HG03457 (cell line): ENCODE data around the gene PPP3CA.

ENCODE experiments used
- ATAC-seq: cut with Tn5 transposase; IDR thresholded peaks from one replicate; pipeline ENCODE4 v1.9.1; 2021; ENCODE audit warnings: moderate number of reproducible peaks; ENCODE audit not compliant: unreplicated experiment

The PPP3CA gene

GRCh38 chr4:101218894-101219293 is 128.4 kb downstream of the PPP3CA start:
- ATAC-seq: no peak

GRCh38 chr4:101218346-101218745 is 129.0 kb downstream of the PPP3CA start:
- no peak for ATAC-seq

GRCh38 chr4:101217353-101218031 is 129.8 kb downstream of the PPP3CA start:
- ATAC-seq: no peak

- ATAC-seq: no peak
These were observed 136.2 kb downstream of the PPP3CA start for GRCh38 chr4:101211146-101211553.

- ATAC-seq: no peak
These were observed 137.0 kb downstream of the PPP3CA start for GRCh38 chr4:101210331-101210730.

GRCh38 chr4:101208171-101208570 is 139.2 kb downstream of the PPP3CA start:
- ATAC-seq: no peak

GRCh38 chr4:101205916-101206315 is 141.4 kb downstream of the PPP3CA start:
- peak; percentile 97 for ATAC-seq

- ATAC-seq: no peak
These were observed 145.9 kb downstream of the PPP3CA start for GRCh38 chr4:101201421-101201820.

- no peak for ATAC-seq
These were observed 146.8 kb downstream of the PPP3CA start for GRCh38 chr4:101200561-101200960.

GRCh38 chr4:101199507-101200285 is 147.6 kb downstream of the PPP3CA start:
- no peak for ATAC-seq

GRCh38 chr4:101198682-101199339 is 148.5 kb downstream of the PPP3CA start:
- ATAC-seq: no peak

GRCh38 chr4:101197350-101197749 is 150.0 kb downstream of the PPP3CA start:
- ATAC-seq: no peak

- ATAC-seq: peak; percentile 95
These were observed 155.1 kb downstream of the PPP3CA start for GRCh38 chr4:101192244-101192643.

GRCh38 chr4:101191302-101192098 is 155.8 kb downstream of the PPP3CA start:
- no peak for ATAC-seq

GRCh38 chr4:101190751-101191150 is 156.6 kb downstream of the PPP3CA start:
- no peak for ATAC-seq

- no peak for ATAC-seq
These were observed 158.4 kb downstream of the PPP3CA start for GRCh38 chr4:101188906-101189305.

GRCh38 chr4:101187841-101188240 is 159.5 kb downstream of the PPP3CA start:
- ATAC-seq: no peak

GRCh38 chr4:101186567-101187184 is 160.7 kb downstream of the PPP3CA start:
- no peak for ATAC-seq

- no peak for ATAC-seq
These were observed 162.7 kb downstream of the PPP3CA start for GRCh38 chr4:101184668-101185067.

GRCh38 chr4:101183666-101184373 is 163.5 kb downstream of the PPP3CA start:
- ATAC-seq: no peak
